Fibroblast of pulmonary artery (primary cell): ENCODE data around the gene ACCS.

Experiments
- DNase-seq: peaks from one replicate; pipeline ENCODE4 v3.0.0-alpha.2; 2010; ENCODE audit warnings: low read depth
- H3K4me3 ChIP-seq: replicated peaks from 2 replicates; pipeline ENCODE4 v1.5.1; 2011; ENCODE audit warnings: low read depth, mild to moderate bottlenecking, control low read depth, low read length, moderate library complexity
- CTCF ChIP-seq: IDR thresholded peaks from 2 replicates; pipeline ENCODE4 v1.5.1; 2011; ENCODE audit warnings: mild to moderate bottlenecking, control low read depth, low read length, inconsistent platforms; ENCODE audit errors: missing control alignments

The ACCS gene

GRCh38 chr11:44057340-44057739 is 8.7 kb upstream of the ACCS start:
- no peak overlapping the region for H3K4me3 ChIP-seq
- peak; percentile 20 for DNase-seq

GRCh38 chr11:44058275-44058674 is 7.8 kb upstream of the ACCS start:
- DNase-seq, result no peak
- no peak for TF ChIP-seq CTCF
- no peak overlapping the region for H3K4me3 ChIP-seq

More at GRCh38 chr11:44057340-44057739, 8.7 kb upstream of the ACCS start:
- TF ChIP-seq CTCF, result no peak

- DNase-seq, result peak; percentile 4
- no peak for TF ChIP-seq CTCF
- H3K4me3 ChIP-seq, result no peak overlapping the region
These were observed 859 bp upstream of the ACCS start for GRCh38 chr11:44065161-44065661.

- peak; percentile 80 for DNase-seq
- no peak for TF ChIP-seq CTCF
- H3K4me3 ChIP-seq, result peak overlapping the region; percentile 59
These were observed 667 bp downstream of the ACCS start for GRCh38 chr11:44066732-44067141.

GRCh38 chr11:44067266-44067665 is 1.2 kb downstream of the ACCS start:
- H3K4me3 ChIP-seq, result peak overlapping the region; percentile 59
- no peak for TF ChIP-seq CTCF
- no peak for DNase-seq

- H3K4me3 ChIP-seq, result no peak overlapping the region
- TF ChIP-seq CTCF, result no peak
- no peak for DNase-seq
These were observed 2.1 kb downstream of the ACCS start for GRCh38 chr11:44068180-44068579.

GRCh38 chr11:44071157-44071556 is 5.1 kb downstream of the ACCS start:
- no peak overlapping the region for H3K4me3 ChIP-seq
- no peak for TF ChIP-seq CTCF
- DNase-seq, result no peak
